22Rv1 (cell line): ENCODE measurements around the gene VRK1.

Experiments used
- H3K27ac ChIP-seq: fragments of 450-650 bp; 2 replicates; pipeline ENCODE4 v1.5.1; 2017
- CTCF ChIP-seq: fragments of 450-650 bp; IDR thresholded peaks from 2 replicates; pipeline ENCODE4 v1.5.1; 2017; ENCODE audit warnings: mild to moderate bottlenecking
- ZFX ChIP-seq: fragments of 450-650 bp; IDR thresholded peaks from 2 replicates; pipeline ENCODE4 v1.6.1; 2017; ENCODE audit warnings: antibody characterized with exemption, borderline replicate concordance

Gene VRK1

GRCh38 chr14:96808619-96809406 lies 11.6 kb downstream of the VRK1 start:
- no peak for TF ChIP-seq CTCF
- no peak for TF ChIP-seq ZFX
- H3K27ac ChIP-seq: no peak overlapping the region

GRCh38 chr14:96811265-96811664 lies 14.1 kb downstream of the VRK1 start:
- TF ChIP-seq CTCF: no peak
- no peak for TF ChIP-seq ZFX

DNA sequence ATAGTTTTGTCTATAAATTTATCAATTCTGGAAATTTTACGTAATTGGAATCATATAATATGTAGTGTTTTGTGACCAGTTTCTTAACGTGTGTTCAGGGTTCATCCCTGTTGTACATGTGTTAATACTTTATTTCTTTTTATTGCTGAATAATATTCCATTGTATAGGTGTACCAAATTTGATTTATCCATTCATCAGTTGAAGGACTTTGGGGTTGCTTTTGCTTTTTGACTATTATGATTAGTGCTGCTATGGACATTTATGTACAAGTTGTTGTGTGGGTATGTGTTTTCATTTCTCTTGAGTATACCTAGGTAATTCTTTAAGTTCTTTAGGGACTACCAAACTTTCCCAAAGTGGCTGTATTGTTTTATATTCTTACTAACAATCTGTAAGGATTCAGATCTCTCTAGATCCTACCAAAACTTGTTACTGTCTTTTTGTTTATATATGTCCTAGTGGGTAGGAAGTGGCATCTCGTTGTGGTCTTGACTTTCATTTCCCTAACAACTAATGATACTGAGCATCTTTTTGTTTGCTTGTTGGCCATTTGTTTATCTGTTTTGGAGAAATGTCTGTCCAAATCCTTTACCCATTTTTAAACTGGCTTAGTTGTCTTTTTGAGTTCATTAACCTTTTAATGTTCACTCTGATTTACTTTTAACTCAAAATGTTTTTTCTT lies 14.9 kb downstream of the VRK1 start:
- TF ChIP-seq ZFX (no peak), CTCF (no peak)
- H3K27ac ChIP-seq: no peak overlapping the region

More at GRCh38 chr14:96811265-96811664, 14.1 kb downstream of the VRK1 start:
- no peak overlapping the region for H3K27ac ChIP-seq

- TF ChIP-seq ZFX: no peak
- no peak for TF ChIP-seq CTCF
- H3K27ac ChIP-seq: no peak overlapping the region
Observed at GRCh38 chr14:96816281-96816680, 19.1 kb downstream of the VRK1 start.

DNA sequence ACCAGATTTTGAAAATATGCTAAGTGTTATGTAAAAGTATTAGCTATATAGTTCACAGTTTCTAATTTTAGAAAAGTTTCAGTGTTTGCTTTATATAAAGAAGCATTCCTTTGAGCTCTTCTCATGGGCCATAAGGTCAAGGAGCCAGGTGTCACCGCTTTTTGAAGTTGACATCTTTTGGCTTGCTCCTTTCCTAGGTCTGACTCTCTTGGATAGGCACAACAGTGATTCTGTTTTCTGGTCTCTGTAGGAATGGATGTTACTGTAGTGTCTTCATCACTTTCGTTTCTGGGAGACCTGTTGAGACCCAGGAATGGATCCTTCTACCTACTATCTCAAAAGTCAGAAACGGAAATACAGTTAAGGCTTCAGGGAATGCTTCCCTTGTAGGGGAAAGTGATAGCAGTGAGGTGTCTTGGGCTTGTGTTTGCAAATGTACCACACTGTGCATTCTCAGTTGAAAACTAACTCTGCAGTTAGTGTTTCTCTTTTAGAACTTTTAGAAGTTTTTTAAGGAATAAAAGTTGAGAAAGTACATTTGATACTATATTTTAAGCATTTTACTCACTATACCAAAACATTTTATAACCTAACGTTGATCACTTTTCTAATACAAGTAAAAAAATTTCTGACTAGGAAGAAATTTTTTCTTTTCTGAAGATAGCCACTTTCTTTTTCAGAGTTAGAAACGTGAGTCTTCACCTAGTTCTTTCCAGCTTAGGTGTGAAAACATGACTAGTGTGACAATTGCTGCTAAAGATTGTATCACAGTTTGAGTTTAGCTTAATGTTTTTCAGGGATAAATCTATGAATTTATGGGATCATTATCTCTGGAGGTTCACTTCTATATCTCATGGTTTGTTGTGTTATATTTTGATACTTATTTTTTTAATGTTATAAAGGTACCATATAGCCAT lies 20.8 kb downstream of the VRK1 start:
- no peak overlapping the region for H3K27ac ChIP-seq
- TF ChIP-seq ZFX: no peak
- no peak for TF ChIP-seq CTCF

DNA sequence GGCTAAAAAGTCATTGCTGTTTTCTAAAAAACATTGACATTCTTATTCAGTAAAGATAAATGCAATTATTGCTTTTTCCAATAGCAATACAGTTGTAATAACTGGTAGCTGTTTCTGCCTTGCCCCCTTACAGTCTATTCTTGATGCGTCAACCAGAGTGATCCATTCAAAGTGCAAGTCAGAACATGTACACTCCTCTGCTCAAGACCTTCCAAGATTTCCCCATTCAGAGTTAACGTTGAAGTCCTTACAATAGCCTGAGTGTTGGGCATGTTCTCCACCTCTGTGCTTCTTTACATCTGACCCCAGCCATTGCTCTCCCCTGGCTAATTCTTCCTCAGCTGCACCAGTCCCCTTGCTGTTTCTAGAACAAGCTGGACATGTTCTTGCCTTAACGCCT lies 24.3 kb downstream of the VRK1 start:
- no peak overlapping the region for H3K27ac ChIP-seq
- no peak for TF ChIP-seq CTCF
- no peak for TF ChIP-seq ZFX
